Thymus (tissue), 11 donors: ENCODE data around the gene KMT2E. TPM values are rescaled to one million over a fixed set of nuclear protein-coding genes. Genes with fewer than 3 reads are reported as not detected.

Source experiments
- DNase-seq, 9 donors: peaks; one replicate each; pipeline ENCODE4 v3.0.0-alpha.2; 2013; ENCODE audit warnings: low spot score in 9 of 9, low read depth in 6 of 9, missing footprints in 1 of 9
- H3K27ac ChIP-seq, 2 donors: one replicate each; pipeline ENCODE4 v1.5.1; 2013; ENCODE audit warnings: control low read depth in 1 of 2, low read depth in 1 of 2, low read length in 1 of 2, mild to moderate bottlenecking in 1 of 2, moderate library complexity in 1 of 2
- H3K27me3 ChIP-seq, 2 donors: one replicate each; pipeline ENCODE4 v1.5.1; 2013; ENCODE audit warnings: low read length in 1 of 2; ENCODE audit not compliant: control insufficient read depth in 2 of 2, insufficient read depth in 1 of 2
- H3K36me3 ChIP-seq, 2 donors: one replicate each; pipeline ENCODE4 v1.5.1; 2013; ENCODE audit warnings: low read length in 1 of 2, mild to moderate bottlenecking in 1 of 2, moderate library complexity in 1 of 2; ENCODE audit not compliant: control insufficient read depth in 2 of 2, insufficient read depth in 2 of 2
- H3K4me1 ChIP-seq, 2 donors: one replicate each; pipeline ENCODE4 v1.5.1; 2013; ENCODE audit warnings: low read length in 2 of 2; ENCODE audit not compliant: control insufficient read depth in 2 of 2, insufficient read depth in 2 of 2
- H3K4me3 ChIP-seq, 2 donors: one replicate each; pipeline ENCODE4 v1.5.1; 2013; ENCODE audit warnings: low read length in 2 of 2, control low read depth in 1 of 2, mild to moderate bottlenecking in 1 of 2
- H3K9me3 ChIP-seq, 2 donors: one replicate each; pipeline ENCODE4 v1.5.1; 2013; ENCODE audit warnings: low read length in 1 of 2, mild to moderate bottlenecking in 1 of 2; ENCODE audit not compliant: control insufficient read depth in 2 of 2, insufficient read depth in 1 of 2
- WGBS: extraction: QIAGEN DNeasy Blood & Tissue Kit; methylation state at CpG from one replicate; pipeline ENCODE4 v1.1.7; 2013; 5-methylcytosine and 5-hydroxymethylcytosine counted together
- polyA plus RNA-seq: library from polyadenylated mRNA; stranded (reverse); fragments of 200-250 nt; gene quantifications from one replicate; pipeline ENCODE4 v1.2.3, GENCODE V29; 2013
- total RNA-seq: library from RNA; stranded (reverse); fragments of 120-200 nt; gene quantifications from one replicate; pipeline ENCODE4 v1.2.4, GENCODE V29; 2013
- donor health status: healthy.

KMT2E gene
- total and polyA plus RNA-seq, 2 donors: 26.5 to 42.2 TPM

GRCh38 chr7:105011831-105012502, 2.0 kb upstream of the KMT2E start:
- WGBS: under 1% methylated on average over 21 of the region's 21 CpGs
- peak in 1 of 9 donors; percentile 18 for DNase-seq
- peaks cover 0 to 6% of the 10 kb centered on the region in 2 donors for H3K9me3 ChIP-seq
- peak overlapping the region; percentile 100 for H3K27ac ChIP-seq
- H3K4me3 ChIP-seq: peak overlapping the region; percentile 94 to 100
- H3K27me3 ChIP-seq: no peaks in the 10 kb centered on the region
- H3K4me1 ChIP-seq: peaks cover 15 to 24% of the 10 kb centered on the region in 2 donors
- peaks cover 0 to 20% of the 10 kb centered on the region in 2 donors for H3K36me3 ChIP-seq

- Histone ChIP-seq H3K27me3 (no peaks in the 10 kb centered on the region), H3K27ac (peak overlapping the region; percentile 100), H3K4me3 (peak overlapping the region; percentile 94 to 100), H3K4me1 (peaks cover 15 to 21% of the 10 kb centered on the region in 2 donors), H3K9me3 (peaks cover 0 to 6% of the 10 kb centered on the region in 2 donors), H3K36me3 (peaks cover 0 to 18% of the 10 kb centered on the region in 2 donors)
- WGBS: under 1% methylated on average over 54 of the region's 54 CpGs
- DNase-seq: peak; percentile 93 to 99 (median 97)
Observed at GRCh38 chr7:105012503-105013220, 1.3 kb upstream of the KMT2E start.

- peak; percentile 84 to 98 (median 93) for DNase-seq
- peak overlapping the region; percentile 100 for H3K27ac ChIP-seq
- H3K27me3 ChIP-seq: no peaks in the 10 kb centered on the region
- WGBS: under 1% methylated on average over 39 of the region's 39 CpGs
- peaks cover 15 to 24% of the 10 kb centered on the region in 2 donors for H3K4me1 ChIP-seq
- H3K4me3 ChIP-seq: peak overlapping the region; percentile 94 to 100
- peaks cover 0 to 6% of the 10 kb centered on the region in 2 donors for H3K9me3 ChIP-seq
- peaks cover 0 to 15% of the 10 kb centered on the region in 2 donors for H3K36me3 ChIP-seq
Observed at GRCh38 chr7:105013221-105013815, 687 bp upstream of the KMT2E start.

- peaks cover 8 to 17% of the 10 kb centered on the region in 2 donors for H3K4me1 ChIP-seq
- peaks cover 0 to 6% of the 10 kb centered on the region in 2 donors for H3K9me3 ChIP-seq
- peak overlapping the region; percentile 100 for H3K27ac ChIP-seq
- no peaks in the 10 kb centered on the region for H3K27me3 ChIP-seq
- peaks cover 0 to 8% of the 10 kb centered on the region in 2 donors for H3K36me3 ChIP-seq
- peak; percentile 57 to 89 (median 71) for DNase-seq
- under 1% methylated on average over 22 of the region's 22 CpGs for WGBS
- H3K4me3 ChIP-seq: peak overlapping the region; percentile 94 to 100
Observed at GRCh38 chr7:105014693-105015389, 836 bp downstream of the KMT2E start.

GRCh38 chr7:105015390-105015965, 1.5 kb downstream of the KMT2E start:
- H3K4me3 ChIP-seq: peak overlapping the region; percentile 94 to 100
- peak in 3 of 9 donors; percentile 26 to 75 (median 41) for DNase-seq
- H3K36me3 ChIP-seq: peaks cover 0 to 2% of the 10 kb centered on the region in 2 donors
- no peaks in the 10 kb centered on the region for H3K27me3 ChIP-seq
- 3% methylated on average over 10 of the region's 10 CpGs for WGBS
- H3K4me1 ChIP-seq: peaks cover 5 to 11% of the 10 kb centered on the region in 2 donors
- peaks cover 0 to 6% of the 10 kb centered on the region in 2 donors for H3K9me3 ChIP-seq
- peak overlapping the region; percentile 100 for H3K27ac ChIP-seq

- H3K27ac ChIP-seq: peak overlapping the region in 1 of 2 donors; percentile 100
- peaks cover 0 to 6% of the 10 kb centered on the region in 2 donors for H3K9me3 ChIP-seq
- WGBS: 30% methylated on average over 3 of the region's 3 CpGs
- H3K4me1 ChIP-seq: peaks cover 5 to 7% of the 10 kb centered on the region in 2 donors
- H3K27me3 ChIP-seq: no peaks in the 10 kb centered on the region
- H3K36me3 ChIP-seq: no peaks in the 10 kb centered on the region
- DNase-seq: peak in 2 of 9 donors; percentile 32 to 48
- peak overlapping the region; percentile 94 to 100 for H3K4me3 ChIP-seq
Observed at GRCh38 chr7:105016068-105016708, 2.2 kb downstream of the KMT2E start.

GRCh38 chr7:105016709-105017656, 3.0 kb downstream of the KMT2E start:
- Histone ChIP-seq H3K36me3 (no peaks in the 10 kb centered on the region), H3K4me1 (peaks cover 5 to 7% of the 10 kb centered on the region in 2 donors), H3K27me3 (no peaks in the 10 kb centered on the region), H3K9me3 (peaks cover 0 to 6% of the 10 kb centered on the region in 2 donors), H3K4me3 (peak overlapping the region; percentile 94 to 100), H3K27ac (peak overlapping the region in 1 of 2 donors; percentile 100)
- 45% methylated on average over 5 of the region's 5 CpGs for WGBS
- DNase-seq: peak in 1 of 9 donors; percentile 31
